COLO829 (cell line): ENCODE data around the gene CDK5RAP2.

Experiments
- DNase-seq: peaks from one replicate; pipeline ENCODE4 v3.0.0; 2012; ENCODE audit warnings: low spot score

Gene CDK5RAP2

DNA sequence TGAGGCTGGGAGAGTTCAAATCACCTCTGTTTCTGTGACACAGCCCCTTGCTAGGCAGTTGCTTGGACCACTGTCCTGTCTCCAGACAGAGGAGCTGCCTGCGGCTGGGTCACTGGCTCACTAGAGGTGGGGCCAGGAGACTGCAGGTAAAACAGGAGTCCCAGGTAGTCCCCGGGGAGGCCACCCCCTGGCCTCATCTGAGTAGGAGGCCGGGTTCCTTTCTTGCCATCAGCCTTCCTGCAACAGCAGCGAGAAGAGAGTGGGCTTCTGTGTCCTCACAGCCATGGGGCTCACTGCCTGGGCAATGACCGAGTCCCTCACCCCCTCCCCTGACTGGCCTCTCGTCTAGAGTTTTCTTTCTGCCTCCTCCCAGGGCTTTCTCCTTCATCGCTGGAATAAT lies 197.5 kb downstream of the CDK5RAP2 start:
- no peak for DNase-seq

DNA sequence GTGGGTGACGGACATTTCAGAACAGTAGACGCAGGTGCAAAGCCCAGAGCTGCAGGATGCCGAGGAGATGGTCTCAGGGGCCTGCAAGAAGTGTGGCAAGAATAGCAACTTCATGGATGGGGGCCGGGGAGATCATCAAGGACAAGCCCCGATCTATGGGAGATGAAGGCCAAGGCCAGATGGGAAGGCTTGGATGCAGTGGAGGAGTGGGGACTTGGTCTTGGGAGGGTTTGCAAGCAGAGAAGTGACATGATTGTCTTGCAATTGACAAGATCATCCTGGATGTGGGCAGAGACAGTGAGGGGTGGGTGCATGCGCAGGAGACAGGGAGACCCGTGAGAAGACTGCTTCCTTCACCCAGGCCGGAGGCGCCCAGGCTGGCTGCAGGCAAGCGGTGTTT lies 198.1 kb downstream of the CDK5RAP2 start:
- DNase-seq: no peak

DNA sequence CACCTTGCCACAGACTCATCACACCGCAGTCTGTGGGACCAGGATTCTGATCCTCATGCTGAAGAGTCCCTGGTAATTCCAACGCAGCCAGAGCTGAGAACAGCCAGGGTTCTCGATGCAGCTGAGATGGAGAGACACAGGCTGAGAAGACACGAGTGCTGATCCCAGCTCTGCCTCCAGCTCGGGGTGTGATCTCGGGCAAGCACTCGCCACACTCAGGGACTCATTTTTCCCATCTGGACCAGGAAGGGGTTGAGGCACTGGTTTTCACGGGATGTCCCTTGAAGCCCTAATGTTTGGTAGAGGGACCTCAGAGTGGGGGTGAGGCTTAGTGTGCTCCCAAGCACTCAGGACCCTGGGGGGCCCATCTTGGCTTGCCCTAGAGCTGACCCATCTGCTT lies 200.4 kb downstream of the CDK5RAP2 start:
- DNase-seq: no peak

- no peak for DNase-seq
Observed at GRCh38 chr9:120378680-120379079, 201.3 kb downstream of the CDK5RAP2 start.

GRCh38 chr9:120377268-120378159 lies 202.5 kb downstream of the CDK5RAP2 start:
- no peak for DNase-seq

DNA sequence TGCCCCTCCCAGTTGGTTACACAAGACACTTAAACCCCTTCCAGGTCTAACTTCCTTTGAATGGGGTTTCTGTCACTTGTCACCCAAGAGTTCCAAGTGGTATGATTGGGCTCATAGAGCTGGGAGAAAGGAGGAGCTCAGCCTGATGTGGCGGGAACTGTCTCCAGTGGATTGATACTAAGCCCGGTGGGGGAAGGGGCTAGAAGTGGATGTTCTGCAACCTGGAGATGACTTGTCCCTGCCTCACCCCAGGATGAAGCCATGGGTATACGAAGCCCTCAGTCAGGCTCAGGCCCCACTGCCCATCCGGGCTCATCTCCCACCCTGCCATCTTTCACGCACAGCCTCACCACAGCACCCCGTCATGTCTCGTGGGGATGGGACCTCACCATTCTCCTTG lies 203.9 kb downstream of the CDK5RAP2 start:
- no peak for DNase-seq

DNA sequence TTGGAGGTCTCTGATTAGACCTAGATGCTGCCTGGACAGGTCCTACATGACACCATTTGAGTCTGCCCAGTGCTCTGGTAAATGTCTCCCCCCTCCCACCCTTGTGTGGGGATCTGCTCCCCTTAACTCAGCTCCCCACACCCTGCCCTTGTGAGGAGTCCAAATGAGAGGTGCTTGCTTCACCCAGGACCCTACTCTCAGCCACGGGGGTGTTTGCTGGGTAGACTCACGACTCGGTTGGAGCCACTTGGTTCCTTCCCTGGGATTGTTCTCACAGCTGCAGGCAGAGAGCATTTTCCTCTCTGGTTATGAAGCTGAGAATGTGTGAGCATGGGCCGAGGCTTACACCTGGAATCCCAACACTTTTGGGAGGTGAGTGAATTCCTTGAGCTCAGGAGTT lies 204.7 kb downstream of the CDK5RAP2 start:
- DNase-seq: no peak

- DNase-seq: no peak
Observed at GRCh38 chr9:120374817-120375216, 205.2 kb downstream of the CDK5RAP2 start.

DNA sequence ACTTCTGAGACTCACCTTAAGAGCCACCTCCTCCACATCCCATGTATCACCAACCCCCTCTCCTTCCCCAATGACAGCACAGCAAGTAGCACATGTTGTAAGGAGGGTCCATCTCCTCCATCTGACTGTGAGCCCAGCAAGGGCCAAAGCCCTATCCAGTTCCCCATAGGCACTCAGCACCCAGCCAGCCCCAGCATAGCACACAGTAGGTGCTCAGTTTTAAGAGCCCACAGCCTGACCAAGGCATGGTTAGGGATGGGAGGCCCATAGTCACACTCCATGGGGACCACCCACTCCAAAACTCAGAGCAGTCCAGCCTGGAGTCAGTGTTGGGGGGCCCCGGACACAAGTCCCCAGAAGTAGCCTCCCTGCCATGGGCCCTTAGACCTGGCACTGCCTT lies 205.7 kb downstream of the CDK5RAP2 start:
- no peak for DNase-seq

- DNase-seq: no peak
Observed at GRCh38 chr9:120372040-120372439, 207.9 kb downstream of the CDK5RAP2 start.

GRCh38 chr9:120369608-120370220 lies 210.3 kb downstream of the CDK5RAP2 start:
- no peak for DNase-seq

GRCh38 chr9:120368799-120369198 lies 211.2 kb downstream of the CDK5RAP2 start:
- DNase-seq: no peak

GRCh38 chr9:120366644-120367019 lies 213.3 kb downstream of the CDK5RAP2 start:
- DNase-seq: peak; percentile 79

DNA sequence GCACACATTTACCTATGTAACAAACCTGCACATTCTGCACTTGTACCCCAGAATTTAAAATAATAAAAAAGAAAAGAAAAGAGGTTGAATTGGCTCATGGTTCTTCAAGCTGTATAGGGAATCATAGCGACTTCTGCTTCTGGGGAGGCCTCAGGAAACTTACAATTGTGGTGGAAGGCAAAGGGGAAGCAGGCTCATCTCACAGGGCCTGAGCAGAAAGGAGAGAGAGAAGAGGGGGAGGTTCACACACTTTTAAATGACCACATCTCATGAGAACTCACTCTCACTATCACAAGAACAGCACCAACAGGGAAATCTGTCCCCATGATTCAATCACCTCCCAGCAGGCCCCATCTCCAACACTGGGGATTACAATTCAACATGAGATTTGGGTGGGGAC lies 214.6 kb downstream of the CDK5RAP2 start:
- DNase-seq: no peak

DNA sequence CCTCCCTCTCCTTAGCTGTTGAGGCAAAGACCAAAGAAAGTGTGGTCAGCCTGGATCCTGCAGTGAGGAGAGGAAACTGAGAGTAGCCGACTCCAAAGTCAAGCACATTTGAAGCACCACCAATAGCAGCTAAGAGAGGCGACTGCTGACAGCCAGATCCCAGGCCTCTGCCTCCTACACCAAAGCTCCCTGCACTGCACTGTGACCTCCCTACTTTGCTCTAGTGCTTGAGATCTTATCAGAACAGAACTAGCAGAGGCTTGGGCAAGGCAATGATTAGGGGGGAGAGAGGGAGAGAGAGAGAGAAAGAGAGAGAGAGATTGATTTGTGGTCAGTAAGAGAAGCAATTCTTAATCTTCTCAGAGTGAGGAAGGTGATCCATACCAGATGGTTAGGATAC lies 216.3 kb downstream of the CDK5RAP2 start:
- no peak for DNase-seq

DNA sequence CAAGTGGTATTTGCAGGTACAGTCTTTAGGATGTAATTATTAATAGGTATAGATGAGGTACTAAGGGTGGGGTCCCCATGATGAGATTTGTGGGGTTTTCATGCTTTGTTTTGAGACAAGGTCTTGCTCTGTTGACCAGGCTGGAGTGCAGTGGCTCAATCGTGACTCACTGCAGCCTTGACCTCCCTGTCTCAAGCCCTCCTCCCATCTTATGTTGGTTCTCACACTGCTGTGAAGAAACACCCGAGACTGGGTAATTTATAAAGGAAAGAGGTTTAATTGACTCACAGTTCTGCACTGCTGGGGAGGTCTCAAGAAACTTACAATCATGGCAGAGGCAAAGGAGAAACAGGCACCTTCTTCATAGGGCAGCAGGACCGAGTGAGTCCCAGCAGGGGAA lies 217.5 kb downstream of the CDK5RAP2 start:
- DNase-seq: no peak

DNA sequence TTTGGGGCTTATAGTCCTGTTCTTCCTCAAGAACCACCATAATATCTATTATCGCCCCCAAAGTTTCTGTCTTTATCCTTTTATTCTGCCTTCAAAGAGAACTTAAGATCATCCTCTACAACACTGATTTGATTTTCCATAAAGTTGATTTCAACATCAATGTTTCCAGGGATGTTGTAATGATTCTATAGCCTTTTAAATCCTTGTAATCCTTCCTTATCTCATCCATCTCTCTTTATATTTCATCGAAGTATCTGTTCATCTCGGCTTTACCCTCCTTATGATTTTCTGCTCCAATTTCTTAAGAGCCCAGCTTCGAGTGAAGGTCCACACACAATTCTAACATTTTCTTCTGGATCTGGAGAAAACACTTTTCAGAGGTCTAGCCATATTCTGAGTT lies 218.4 kb downstream of the CDK5RAP2 start:
- DNase-seq: no peak

- no peak for DNase-seq
Observed at GRCh38 chr9:120360510-120360909, 219.5 kb downstream of the CDK5RAP2 start.

DNA sequence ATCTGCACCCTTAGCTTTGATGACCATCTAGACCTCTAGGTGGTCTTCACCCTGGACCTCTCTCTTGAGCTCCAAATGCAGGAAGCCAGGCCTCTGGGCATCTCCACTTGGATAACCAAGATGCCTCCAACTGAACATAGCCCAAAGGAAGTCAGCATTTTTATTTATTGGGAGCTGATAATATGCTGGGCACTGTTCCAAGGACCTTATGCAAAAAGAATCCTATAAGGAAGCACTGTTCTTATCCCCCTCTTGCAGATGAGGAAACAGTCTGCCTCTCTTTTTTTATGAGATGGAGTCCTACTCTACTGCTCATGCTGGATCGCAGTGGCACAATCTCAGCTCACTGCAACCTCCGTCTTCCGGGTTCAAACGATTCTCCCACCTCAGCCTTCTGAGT lies 219.9 kb downstream of the CDK5RAP2 start:
- no peak for DNase-seq

DNA sequence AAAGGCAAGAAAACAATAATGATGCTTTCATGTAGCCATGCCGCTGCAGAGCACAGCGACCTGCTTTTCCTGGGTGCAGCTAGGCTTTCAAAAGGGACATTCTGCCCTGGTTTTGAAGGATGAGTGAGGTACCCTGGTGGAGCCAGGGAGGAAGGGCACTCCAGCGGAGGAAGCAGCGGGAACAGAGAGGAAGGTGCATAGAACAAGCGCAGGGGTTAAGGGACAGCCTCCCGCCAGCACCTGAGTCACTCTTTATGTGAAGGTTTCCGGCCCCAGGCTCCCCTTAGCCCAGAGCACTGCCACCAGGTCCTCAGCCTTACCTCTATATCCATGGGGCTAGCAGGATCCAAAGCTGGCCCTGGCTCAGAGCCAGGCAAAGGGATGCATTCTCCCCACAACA lies 221.1 kb downstream of the CDK5RAP2 start:
- DNase-seq: no peak

GRCh38 chr9:120353506-120353905 lies 226.5 kb downstream of the CDK5RAP2 start:
- no peak for DNase-seq

- no peak for DNase-seq
Observed at GRCh38 chr9:120351106-120351505, 228.9 kb downstream of the CDK5RAP2 start.

DNA sequence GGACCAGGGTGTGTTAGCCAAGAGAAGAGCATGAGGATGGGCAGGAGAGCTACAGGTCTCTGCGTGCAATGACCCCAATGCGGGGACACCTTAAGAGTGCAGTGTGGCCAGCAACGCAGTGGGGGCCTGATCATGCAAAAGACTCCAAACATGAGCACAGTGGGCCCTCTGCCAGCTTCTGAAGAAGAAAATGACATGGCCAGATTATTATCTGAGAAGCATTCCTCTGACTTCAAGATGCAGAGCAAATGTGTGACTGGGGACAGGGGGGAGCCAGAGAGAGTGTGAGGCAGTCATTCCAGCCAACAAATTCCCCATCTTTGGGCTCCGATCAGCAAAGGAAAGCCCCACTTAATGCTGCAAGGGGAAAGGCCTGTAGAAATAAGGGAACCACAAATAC lies 229.4 kb downstream of the CDK5RAP2 start:
- DNase-seq: no peak

GRCh38 chr9:120348951-120349429 lies 231.0 kb downstream of the CDK5RAP2 start:
- peak; percentile 61 for DNase-seq
